Activated CD8-positive, alpha-beta memory T cell treated with anti-CD3 and anti-CD28 coated beads, Interleukin-2, amount 10 ng/mL, durations not matched to agents 7 days and 5 days (primary cell): ENCODE results near the gene TMEM141. TPM values are rescaled to one million over a fixed set of nuclear protein-coding genes. Genes with fewer than 3 reads are reported as not detected.
"Not testable (repeated sequence)": the region's sequence is repeated elsewhere in the genome, so short reads cannot be mapped to it uniquely, and the experiment has no call there.

Experiments used
- ATAC-seq: fragments of 150-1000 bp; cut with Tn5 transposase; one replicate; pipeline ENCODE4 v1.10.0; 2021; ENCODE audit warnings: moderate library complexity
- CTCF ChIA-PET: fragments of 350-600 bp; sonication (Branson Sonifier 250); formaldehyde crosslinking; loops from one replicate; lab custom pipeline; 2021; ENCODE audit warnings: antibody characterized with exemption; lab: Charles Lee
- DNase-seq: peaks from one replicate; pipeline ENCODE4 v3.0.0-alpha.2; 2020
- H3K27ac Mint-ChIP-seq: one replicate; pipeline ENCODE4 v1.8.0; 2021; ENCODE audit warnings: mild to moderate bottlenecking, mixed read lengths
- H3K27me3 Mint-ChIP-seq: one replicate; pipeline ENCODE4 v1.8.0; 2021; ENCODE audit warnings: mixed read lengths
- H3K36me3 Mint-ChIP-seq: one replicate; pipeline ENCODE4 v1.8.0; 2021; ENCODE audit warnings: mild to moderate bottlenecking, mixed read lengths
- H3K4me1 Mint-ChIP-seq: one replicate; pipeline ENCODE4 v1.8.0; 2021; ENCODE audit warnings: mixed read lengths
- H3K4me3 Mint-ChIP-seq: one replicate; pipeline ENCODE4 v1.8.0; 2021; ENCODE audit warnings: mild to moderate bottlenecking, moderate library complexity, mixed read lengths
- H3K9me3 Mint-ChIP-seq: one replicate; pipeline ENCODE4 v1.8.0; 2022; ENCODE audit warnings: low read depth, mixed read lengths
- total RNA-seq, 2 experiments: library from RNA; stranded (reverse); gene quantifications; one replicate each; pipeline ENCODE4 v1.2.3, GENCODE V29; 2021

Gene TMEM141
- total RNA-seq, 2 experiments from 2014 or later, result 31.7 to 32.8 TPM

GRCh38 chr9:136748666-136749611 is 42.2 kb upstream of the TMEM141 start:
- CTCF ChIA-PET, result interaction anchor here (1.0 to 1.3 kb wide), 2 partner anchors 9 to 17 kb away, joined by 3 to 4 read pairs; partner anchors contain the start of gene LCN8

GRCh38 chr9:136750526-136750925 is 40.6 kb upstream of the TMEM141 start:
- Mint-ChIP-seq H3K4me1 (peaks cover 14% of the 10 kb centered on the region), H3K27ac (no peak overlapping the region), H3K36me3 (peaks cover 14% of the 10 kb centered on the region), H3K9me3 (peaks cover 13% of the 10 kb centered on the region), H3K4me3 (no peak overlapping the region), H3K27me3 (peaks cover 23% of the 10 kb centered on the region)
- ATAC-seq, result peak; percentile 90
- CTCF ChIA-PET, result interaction anchor here (1.2 to 1.5 kb wide), 4 partner anchors 9 to 250 kb away, joined by 3 to 5 read pairs (median 4); no protein-coding TSS in a partner anchor
- DNase-seq, result no peak

More at GRCh38 chr9:136748666-136749611, 42.2 kb upstream of the TMEM141 start:
- Mint-ChIP-seq H3K27me3 (peaks cover 23% of the 10 kb centered on the region), H3K4me1 (peaks cover 14% of the 10 kb centered on the region), H3K9me3 (peaks cover 12% of the 10 kb centered on the region), H3K4me3 (no peak overlapping the region), H3K36me3 (peaks cover 13% of the 10 kb centered on the region), H3K27ac (no peak overlapping the region)
- ATAC-seq, result no peak
- DNase-seq, result no peak

GRCh38 chr9:136751244-136751643 is 39.9 kb upstream of the TMEM141 start:
- Mint-ChIP-seq H3K27ac (no peak overlapping the region), H3K27me3 (peaks cover 23% of the 10 kb centered on the region), H3K9me3 (peaks cover 20% of the 10 kb centered on the region), H3K36me3 (peaks cover 16% of the 10 kb centered on the region), H3K4me3 (no peak overlapping the region), H3K4me1 (peaks cover 14% of the 10 kb centered on the region)
- ATAC-seq (no peak), DNase-seq (no peak)
- CTCF ChIA-PET, result interaction anchor here (1.2 to 1.5 kb wide), 2 partner anchors 10 to 249 kb away, joined by 3 to 4 read pairs; no protein-coding TSS in a partner anchor

- no peak overlapping the region for H3K27ac Mint-ChIP-seq
- H3K4me3 Mint-ChIP-seq, result no peak overlapping the region
- ATAC-seq (no peak), DNase-seq (no peak)
- CTCF ChIA-PET, result no interaction called here
- H3K27me3 Mint-ChIP-seq, result peaks cover 23% of the 10 kb centered on the region
- peaks cover 20% of the 10 kb centered on the region for H3K9me3 Mint-ChIP-seq
- peaks cover 16% of the 10 kb centered on the region for H3K36me3 Mint-ChIP-seq
- H3K4me1 Mint-ChIP-seq, result peaks cover 14% of the 10 kb centered on the region
Measured at GRCh38 chr9:136751814-136752213, 39.3 kb upstream of the TMEM141 start.

GRCh38 chr9:136753371-136754058 is 37.6 kb upstream of the TMEM141 start:
- Mint-ChIP-seq H3K9me3 (peaks cover 20% of the 10 kb centered on the region), H3K36me3 (peaks cover 16% of the 10 kb centered on the region), H3K27ac (no peak overlapping the region), H3K4me1 (peaks cover 14% of the 10 kb centered on the region), H3K4me3 (no peak overlapping the region), H3K27me3 (peaks cover 16% of the 10 kb centered on the region)
- ATAC-seq (no peak), DNase-seq (no peak)
- CTCF ChIA-PET, result no interaction called here

- Mint-ChIP-seq H3K4me3 (no peak overlapping the region), H3K36me3 (peaks cover 16% of the 10 kb centered on the region), H3K4me1 (peaks cover 14% of the 10 kb centered on the region), H3K9me3 (peaks cover 20% of the 10 kb centered on the region), H3K27me3 (peaks cover 15% of the 10 kb centered on the region), H3K27ac (no peak overlapping the region)
- ATAC-seq (no peak), DNase-seq (no peak)
- CTCF ChIA-PET, result no interaction called here
Measured at GRCh38 chr9:136754059-136754572, 37.0 kb upstream of the TMEM141 start.

GRCh38 chr9:136754626-136755301 is 36.4 kb upstream of the TMEM141 start:
- peaks cover 16% of the 10 kb centered on the region for H3K36me3 Mint-ChIP-seq
- H3K27ac Mint-ChIP-seq, result no peak overlapping the region
- no peak for ATAC-seq
- H3K9me3 Mint-ChIP-seq, result peaks cover 20% of the 10 kb centered on the region
- no peak overlapping the region for H3K4me3 Mint-ChIP-seq
- H3K27me3 Mint-ChIP-seq, result peaks cover 15% of the 10 kb centered on the region
- DNase-seq, result no peak
- CTCF ChIA-PET, result interaction anchor here (0.8 kb wide), 1 partner anchor 13 kb away, joined by 3 read pairs; no protein-coding TSS in a partner anchor
- H3K4me1 Mint-ChIP-seq, result peaks cover 11% of the 10 kb centered on the region

GRCh38 chr9:136755302-136756133 is 35.6 kb upstream of the TMEM141 start:
- H3K9me3 Mint-ChIP-seq, result peaks cover 20% of the 10 kb centered on the region
- not testable (repeated sequence) for H3K27ac Mint-ChIP-seq, H3K4me3 Mint-ChIP-seq, ATAC-seq, DNase-seq, H3K4me1 Mint-ChIP-seq
- peaks cover 16% of the 10 kb centered on the region for H3K36me3 Mint-ChIP-seq
- peaks cover 15% of the 10 kb centered on the region for H3K27me3 Mint-ChIP-seq
- CTCF ChIA-PET, result interaction anchor here (0.8 kb wide), 1 partner anchor 14 kb away, joined by 3 read pairs; no protein-coding TSS in a partner anchor

GRCh38 chr9:136756134-136756438 is 35.1 kb upstream of the TMEM141 start:
- peaks cover 15% of the 10 kb centered on the region for H3K36me3 Mint-ChIP-seq

GRCh38 chr9:136756836-136757235 is 34.3 kb upstream of the TMEM141 start:
- H3K36me3 Mint-ChIP-seq, result peaks cover 11% of the 10 kb centered on the region
- peaks cover 17% of the 10 kb centered on the region for H3K9me3 Mint-ChIP-seq
- H3K4me1 Mint-ChIP-seq, result no peaks in the 10 kb centered on the region
- DNase-seq (no peak), ATAC-seq (no peak)
- no peak overlapping the region for H3K27ac Mint-ChIP-seq
- peaks cover 11% of the 10 kb centered on the region for H3K27me3 Mint-ChIP-seq
- H3K4me3 Mint-ChIP-seq, result no peak overlapping the region
- CTCF ChIA-PET, result interaction anchor here (1.3 to 1.4 kb wide), 2 partner anchors 18 to 28 kb away, joined by 3 to 4 read pairs; no protein-coding TSS in a partner anchor

More at GRCh38 chr9:136756134-136756438, 35.1 kb upstream of the TMEM141 start:
- peaks cover under 1% of the 10 kb centered on the region for H3K4me1 Mint-ChIP-seq
- no peak for DNase-seq
- no peak for ATAC-seq
- CTCF ChIA-PET, result no interaction called here
- H3K27ac Mint-ChIP-seq, result no peak overlapping the region
- no peak overlapping the region for H3K4me3 Mint-ChIP-seq
- peaks cover 20% of the 10 kb centered on the region for H3K9me3 Mint-ChIP-seq
- H3K27me3 Mint-ChIP-seq, result peaks cover 12% of the 10 kb centered on the region

- no peaks in the 10 kb centered on the region for H3K4me1 Mint-ChIP-seq
- H3K27me3 Mint-ChIP-seq, result peaks cover 6% of the 10 kb centered on the region
- peaks cover 7% of the 10 kb centered on the region for H3K36me3 Mint-ChIP-seq
- no peak overlapping the region for H3K27ac Mint-ChIP-seq
- H3K9me3 Mint-ChIP-seq, result peaks cover 15% of the 10 kb centered on the region
- no peak overlapping the region for H3K4me3 Mint-ChIP-seq
- CTCF ChIA-PET, result interaction anchor here (0.9 to 1.4 kb wide), 5 partner anchors 9 to 29 kb away, joined by 3 to 5 read pairs (median 3); no protein-coding TSS in a partner anchor
- ATAC-seq, result no peak
- no peak for DNase-seq
Measured at GRCh38 chr9:136757328-136757727, 33.8 kb upstream of the TMEM141 start.

- H3K9me3 Mint-ChIP-seq, result peaks cover 10% of the 10 kb centered on the region
- DNase-seq (no peak), ATAC-seq (no peak)
- no peak overlapping the region for H3K4me3 Mint-ChIP-seq
- H3K27ac Mint-ChIP-seq, result no peak overlapping the region
- H3K36me3 Mint-ChIP-seq, result peaks cover 3% of the 10 kb centered on the region
- no peaks in the 10 kb centered on the region for H3K4me1 Mint-ChIP-seq
- CTCF ChIA-PET, result interaction anchor here (0.8 to 1.7 kb wide), 8 partner anchors 8 to 36 kb away, joined by 3 to 5 read pairs (median 3); no protein-coding TSS in a partner anchor
- H3K27me3 Mint-ChIP-seq, result peaks cover 2% of the 10 kb centered on the region
Measured at GRCh38 chr9:136757751-136758140, 33.4 kb upstream of the TMEM141 start.
